HG02798 (cell line): ENCODE data around the gene AIG1.
"Not testable (repeated sequence)": the region's sequence is repeated elsewhere in the genome, so short reads cannot be mapped to it uniquely, and the experiment has no call there.

Experiments used
- ATAC-seq: cut with Tn5 transposase; IDR thresholded peaks from one replicate; pipeline ENCODE4 v1.9.1; 2021; ENCODE audit warnings: mild to moderate bottlenecking; ENCODE audit not compliant: unreplicated experiment, poor library complexity

AIG1 gene

GRCh38 chr6:143295932-143296331 is 235.2 kb downstream of the AIG1 start:
- ATAC-seq = no peak

GRCh38 chr6:143298071-143298470 is 237.4 kb downstream of the AIG1 start:
- ATAC-seq = no peak

GRCh38 chr6:143299253-143300166 is 238.8 kb downstream of the AIG1 start:
- peak; percentile 72 for ATAC-seq

- ATAC-seq = no peak
These were observed 240.5 kb downstream of the AIG1 start for GRCh38 chr6:143301188-143301587.

- not testable (repeated sequence) for ATAC-seq
These were observed 247.1 kb downstream of the AIG1 start for GRCh38 chr6:143307760-143308159.

GRCh38 chr6:143313163-143313562 is 252.5 kb downstream of the AIG1 start:
- ATAC-seq = no peak

GRCh38 chr6:143321491-143322086 is 260.9 kb downstream of the AIG1 start:
- no peak for ATAC-seq

- no peak for ATAC-seq
These were observed 261.7 kb downstream of the AIG1 start for GRCh38 chr6:143322386-143322785.

GRCh38 chr6:143323729-143324470 is 263.2 kb downstream of the AIG1 start:
- ATAC-seq = no peak

- ATAC-seq = no peak
These were observed 264.9 kb downstream of the AIG1 start for GRCh38 chr6:143325379-143326140.

- ATAC-seq = no peak
These were observed 268.2 kb downstream of the AIG1 start for GRCh38 chr6:143328876-143329275.

GRCh38 chr6:143329323-143329722 is 268.6 kb downstream of the AIG1 start:
- no peak for ATAC-seq

- ATAC-seq = no peak
These were observed 270.7 kb downstream of the AIG1 start for GRCh38 chr6:143331362-143331761.

- no peak for ATAC-seq
These were observed 271.6 kb downstream of the AIG1 start for GRCh38 chr6:143332153-143332845.

GRCh38 chr6:143333081-143333480 is 272.4 kb downstream of the AIG1 start:
- no peak for ATAC-seq

GRCh38 chr6:143333749-143334520 is 273.2 kb downstream of the AIG1 start:
- ATAC-seq = no peak

- ATAC-seq = no peak
These were observed 275.2 kb downstream of the AIG1 start for GRCh38 chr6:143335865-143336264.

GRCh38 chr6:143336446-143337152 is 275.9 kb downstream of the AIG1 start:
- no peak for ATAC-seq
